B cell (primary cell): ENCODE measurements around the gene CCM2. TPM values are rescaled to one million over a fixed set of nuclear protein-coding genes. Genes with fewer than 3 reads are reported as not detected.

Experiments used
- ATAC-seq: fragments of 200-7000 bp; cut with Tn5 transposase; one replicate; pipeline ENCODE4 v1.10.0; 2021; ENCODE audit warnings: low read depth, mild to moderate bottlenecking, moderate number of reproducible peaks, moderate library complexity
- CTCF ChIA-PET: fragments of 350-600 bp; sonication (Branson Sonifier 250); formaldehyde crosslinking; loops from one replicate; lab custom pipeline; 2021; ENCODE audit warnings: antibody characterized with exemption, inconsistent platforms; lab: Charles Lee
- POLR2A ChIA-PET: fragments of 350-600 bp; sonication (Branson Sonifier 250); formaldehyde crosslinking; loops from one replicate; lab custom pipeline; 2021; ENCODE audit warnings: antibody characterized with exemption; lab: Charles Lee
- DNase-seq: peaks from one replicate; pipeline ENCODE4 v3.0.0; 2013
- H2AFZ ChIP-seq: 2 replicates; pipeline ENCODE4 v1.6.1; 2012; ENCODE audit warnings: mild to moderate bottlenecking, low read depth, low read length; ENCODE audit not compliant: insufficient read depth, poor library complexity, severe bottlenecking
- H3K27ac ChIP-seq, 2 donors: 1 replicate in 1 of 2; 2 replicates in 1 of 2; pipeline ENCODE4 v1.5.1; 2012 to 2013; ENCODE audit warnings: low read length in 2 of 2, mild to moderate bottlenecking in 2 of 2, moderate library complexity in 1 of 2
- H3K27me3 ChIP-seq, 4 experiments: fragments of 200-600 bp in 1 of 4; sonication (generic) in 1 of 4; replicated peaks in 1 of 4; 1 replicate in 2 of 4; 2 replicates in 2 of 4; pipeline versions ENCODE4 v1.6.1 to v1.7.0; 2013 to 2016; ENCODE audit warnings: low read length in 3 of 4, mild to moderate bottlenecking in 2 of 4, mixed read lengths in 1 of 4, moderate library complexity in 1 of 4; ENCODE audit not compliant: insufficient read depth in 4 of 4, control insufficient read depth in 3 of 4; ENCODE audit errors: control extremely low read depth in 1 of 4
- H3K36me3 ChIP-seq, 2 experiments: replicated peaks in 1 of 2; 1 replicate in 1 of 2; 2 replicates in 1 of 2; pipeline versions ENCODE4 v1.6.1 to v1.7.1; 2013; ENCODE audit warnings: low read length in 1 of 2; ENCODE audit not compliant: insufficient read depth in 2 of 2, control insufficient read depth in 1 of 2; ENCODE audit errors: control extremely low read depth in 1 of 2, extremely low read depth in 1 of 2
- H3K4me1 ChIP-seq, 2 donors: fragments of 200-600 bp in 1 of 2; sonication (generic) in 1 of 2; 1 replicate in 1 of 2; 2 replicates in 1 of 2; pipeline versions ENCODE4 v1.5.1 to v1.6.1; 2013 to 2017; ENCODE audit warnings: low read length in 2 of 2; ENCODE audit not compliant: control insufficient read depth in 2 of 2, insufficient read depth in 2 of 2
- H3K4me2 ChIP-seq: replicated peaks from 2 replicates; pipeline ENCODE3; 2012; ENCODE audit warnings: mild to moderate bottlenecking, low read depth, low read length; ENCODE audit not compliant: poor library complexity, severe bottlenecking
- H3K4me3 ChIP-seq, 5 experiments: fragments of 200-600 bp in 1 of 5; sonication (generic) in 1 of 5; 1 replicate in 3 of 5; 2 replicates in 2 of 5; pipeline versions ENCODE4 v1.5.1 to v1.7.0; 2011 to 2016; ENCODE audit warnings: low read length in 4 of 5, mild to moderate bottlenecking in 4 of 5, low read depth in 2 of 5, control low read depth in 1 of 5, moderate library complexity in 1 of 5; ENCODE audit not compliant: insufficient read depth in 1 of 5; ENCODE audit errors: control extremely low read depth in 1 of 5, extremely low read depth in 1 of 5
- H3K79me2 ChIP-seq: fragments of 200-600 bp; sonication (generic); one replicate; pipeline ENCODE4 v1.6.0; 2016; ENCODE audit warnings: low read length; ENCODE audit not compliant: control insufficient read depth, insufficient read depth
- H3K9ac ChIP-seq: fragments of 200-600 bp; sonication (generic); 2 replicates; pipeline ENCODE4 v1.6.1; 2017; ENCODE audit warnings: mild to moderate bottlenecking, low read length, moderate library complexity
- H3K9me3 ChIP-seq, 3 donors: one replicate each; pipeline versions ENCODE4 v1.6.1 to v1.7.1; 2013; ENCODE audit warnings: low read length in 2 of 3; ENCODE audit not compliant: control insufficient read depth in 2 of 3, insufficient read depth in 1 of 3; ENCODE audit errors: control extremely low read depth in 1 of 3
- H4K20me1 ChIP-seq: 2 replicates; pipeline ENCODE4 v1.6.0; 2012; ENCODE audit warnings: mild to moderate bottlenecking, low read length; ENCODE audit not compliant: insufficient read depth, control insufficient read depth, poor library complexity, severe bottlenecking
- H3K27ac Mint-ChIP-seq: one replicate; pipeline ENCODE4 v1.8.0; 2021; ENCODE audit warnings: mixed read lengths
- H3K27me3 Mint-ChIP-seq: one replicate; pipeline ENCODE4 v1.8.0; 2021; ENCODE audit warnings: mixed read lengths
- H3K4me1 Mint-ChIP-seq: one replicate; pipeline ENCODE4 v1.8.0; 2021; ENCODE audit warnings: mixed read lengths
- H3K4me3 Mint-ChIP-seq: one replicate; pipeline ENCODE4 v1.8.0; 2021; ENCODE audit warnings: mixed read lengths
- H3K9me3 Mint-ChIP-seq: one replicate; pipeline ENCODE4 v1.8.0; 2022; ENCODE audit warnings: mixed read lengths; ENCODE audit not compliant: insufficient read depth
- EZH2 ChIP-seq: IDR thresholded peaks from 2 replicates; pipeline ENCODE4 v1.6.1; 2012; ENCODE audit warnings: borderline replicate concordance, low read depth, mild to moderate bottlenecking, moderate library complexity, low read length; ENCODE audit not compliant: insufficient read depth, poor library complexity, severe bottlenecking
- WGBS: methylation state at CpG from one replicate; pipeline ENCODE4 v1.1.5; 2013; ENCODE audit warnings: missing lambda C conversion rate; ENCODE audit not compliant: insufficient coverage; 5-methylcytosine and 5-hydroxymethylcytosine counted together
- intact Hi-C: fragments of 100-400 bp; cut with micrococcal nuclease; formaldehyde crosslinking; loops from one replicate; pipeline ENCODE4 v1.10.0; 2022
- polyA plus RNA-seq: library from polyadenylated mRNA; depleted of rRNA; stranded (reverse); fragments of >200 nt; gene quantifications from 2 replicates; pipeline ENCODE4 v1.2.3, GENCODE V29; 2012
- total RNA-seq, 2 donors: library from RNA; stranded (reverse); fragments of 120-200 nt in 1 of 2; gene quantifications; 1 replicate in 1 of 2; 2 replicates in 1 of 2; pipeline versions ENCODE4 v1.2.3 to v1.2.4, GENCODE V29; 2013 to 2022
- TF ChIP-seq, protein P1 (sequence below): fragments of 200-600 bp; IDR thresholded peaks from one replicate; pipeline ENCODE4 v1.8.0; 2022; ENCODE audit warnings: antibody characterized with exemption, mild to moderate bottlenecking

The CCM2 gene
- total and polyA plus RNA-seq, 2 donors (not counting 1 experiment from before 2014, with no cell fraction given) = 150 to 201 TPM

DNA sequence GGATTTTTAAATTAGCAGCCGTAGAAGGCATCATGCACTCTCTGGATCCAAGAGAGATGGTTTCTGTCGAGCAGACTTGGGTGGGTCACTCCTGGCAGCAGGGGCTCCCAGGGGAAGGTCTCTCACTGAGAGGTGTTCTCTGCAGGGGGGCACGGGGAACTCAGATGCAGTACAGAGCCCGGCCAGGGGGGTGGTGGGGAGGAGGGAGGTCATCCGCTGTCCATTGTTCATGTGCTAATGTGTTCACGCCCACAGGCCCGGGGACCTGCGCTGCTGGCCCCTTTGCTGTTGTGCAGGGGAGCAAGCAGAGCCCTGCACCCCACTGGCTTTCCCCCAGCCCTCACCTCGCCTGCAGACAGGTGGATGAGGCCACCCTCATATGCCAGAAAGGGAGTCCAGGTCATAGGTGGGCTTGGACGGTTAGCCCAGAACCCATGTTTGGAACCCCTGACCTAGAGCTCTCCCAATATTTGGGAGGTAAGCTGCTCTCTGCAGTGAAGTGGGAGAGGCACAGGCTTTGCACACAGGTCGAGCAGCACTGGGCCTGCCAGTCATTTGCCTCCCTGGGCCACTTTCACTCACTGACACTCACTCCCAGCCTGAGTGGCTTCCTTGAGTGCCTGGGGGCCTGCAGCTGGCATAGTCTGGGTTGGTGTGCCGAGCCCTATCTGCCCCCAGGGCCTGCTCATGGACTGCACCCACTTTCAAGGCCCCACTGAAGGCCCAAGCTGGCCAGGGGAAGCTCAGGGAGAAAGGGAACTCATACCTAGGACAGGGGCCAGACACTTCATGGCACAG lies 124.1 kb downstream of the CCM2 start:
- Histone ChIP-seq H3K4me1 (peaks cover 0 to 15% of the 10 kb centered on the region in 2 donors), H3K27ac (no peak overlapping the region), H3K27me3 (no peaks in the 10 kb centered on the region), H3K4me3 (no peak overlapping the region), H2AFZ (no peak overlapping the region), H3K9ac (no peak overlapping the region), H4K20me1 (no peaks in the 10 kb centered on the region), H3K4me2 (no peak overlapping the region), H3K79me2 (no peaks in the 10 kb centered on the region), H3K36me3 (no peaks in the 10 kb centered on the region), H3K9me3 (no peaks in the 10 kb centered on the region)
- intact Hi-C loops = no loop called here
- CTCF ChIA-PET = interaction anchor here (0.6 to 3.7 kb wide), 6 partner anchors 12 to 734 kb away, joined by 3 to 11 read pairs (median 4); no protein-coding TSS in a partner anchor
- DNase-seq = no peak
- Mint-ChIP-seq H3K27ac (no peak overlapping the region), H3K4me1 (peaks cover 7% of the 10 kb centered on the region), H3K27me3 (no peaks in the 10 kb centered on the region), H3K9me3 (no peaks in the 10 kb centered on the region), H3K4me3 (no peak overlapping the region)
- no peak for ATAC-seq
- POLR2A ChIA-PET = no interaction called here
- no peak for TF ChIP-seq EZH2
- TF ChIP-seq, protein P1, sequence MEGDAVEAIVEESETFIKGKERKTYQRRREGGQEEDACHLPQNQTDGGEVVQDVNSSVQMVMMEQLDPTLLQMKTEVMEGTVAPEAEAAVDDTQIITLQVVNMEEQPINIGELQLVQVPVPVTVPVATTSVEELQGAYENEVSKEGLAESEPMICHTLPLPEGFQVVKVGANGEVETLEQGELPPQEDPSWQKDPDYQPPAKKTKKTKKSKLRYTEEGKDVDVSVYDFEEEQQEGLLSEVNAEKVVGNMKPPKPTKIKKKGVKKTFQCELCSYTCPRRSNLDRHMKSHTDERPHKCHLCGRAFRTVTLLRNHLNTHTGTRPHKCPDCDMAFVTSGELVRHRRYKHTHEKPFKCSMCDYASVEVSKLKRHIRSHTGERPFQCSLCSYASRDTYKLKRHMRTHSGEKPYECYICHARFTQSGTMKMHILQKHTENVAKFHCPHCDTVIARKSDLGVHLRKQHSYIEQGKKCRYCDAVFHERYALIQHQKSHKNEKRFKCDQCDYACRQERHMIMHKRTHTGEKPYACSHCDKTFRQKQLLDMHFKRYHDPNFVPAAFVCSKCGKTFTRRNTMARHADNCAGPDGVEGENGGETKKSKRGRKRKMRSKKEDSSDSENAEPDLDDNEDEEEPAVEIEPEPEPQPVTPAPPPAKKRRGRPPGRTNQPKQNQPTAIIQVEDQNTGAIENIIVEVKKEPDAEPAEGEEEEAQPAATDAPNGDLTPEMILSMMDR = no peak
- WGBS = 96% methylated on average over 8 of the region's 12 CpGs

DNA sequence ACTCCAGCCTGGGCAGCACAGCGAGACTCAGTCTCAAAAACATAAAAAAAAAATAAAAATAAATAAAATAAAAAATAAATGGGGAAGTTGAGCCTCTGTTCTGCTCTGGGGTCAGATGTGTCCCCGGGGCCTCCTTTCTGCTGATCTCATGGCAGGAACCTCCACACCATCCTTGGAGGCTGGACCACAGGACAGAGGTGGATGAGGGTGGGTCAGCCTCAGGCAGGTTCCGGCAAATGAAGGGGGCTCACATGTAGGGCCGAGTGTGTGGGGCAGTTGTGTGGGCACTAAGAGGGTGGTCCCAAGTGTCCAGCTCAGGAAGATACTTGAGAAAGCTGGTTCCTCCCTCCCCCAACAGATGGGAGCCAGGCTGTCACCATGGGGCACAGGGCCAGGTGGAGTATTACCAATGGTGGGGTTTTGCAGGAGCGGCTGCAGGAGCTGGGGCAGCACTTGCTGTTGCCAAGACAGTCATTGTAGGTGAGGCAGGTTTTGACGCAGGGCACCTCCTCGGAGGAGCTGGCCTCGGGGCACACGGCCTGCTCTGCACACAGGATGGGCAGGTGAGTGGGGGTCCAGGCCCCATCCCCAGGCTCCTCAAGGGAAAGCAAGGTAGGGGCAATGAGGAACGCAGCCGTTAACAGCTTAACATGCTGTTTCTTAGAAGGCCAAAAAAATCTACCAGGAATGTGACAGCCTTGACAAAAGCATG lies 125.3 kb downstream of the CCM2 start:
- TF ChIP-seq EZH2 = no peak
- TF ChIP-seq, protein P1 = no peak
- Mint-ChIP-seq H3K27me3 (no peaks in the 10 kb centered on the region), H3K4me1 (peaks cover 7% of the 10 kb centered on the region), H3K9me3 (no peaks in the 10 kb centered on the region), H3K4me3 (no peak overlapping the region), H3K27ac (no peak overlapping the region)
- POLR2A ChIA-PET = no interaction called here
- ATAC-seq (no peak), DNase-seq (no peak)
- Histone ChIP-seq H4K20me1 (no peaks in the 10 kb centered on the region), H3K4me3 (no peak overlapping the region), H3K27me3 (no peaks in the 10 kb centered on the region), H3K9ac (no peak overlapping the region), H3K4me1 (peaks cover 0 to 10% of the 10 kb centered on the region in 2 donors), H2AFZ (no peak overlapping the region), H3K4me2 (no peak overlapping the region), H3K9me3 (no peaks in the 10 kb centered on the region), H3K36me3 (no peaks in the 10 kb centered on the region), H3K27ac (no peak overlapping the region), H3K79me2 (no peaks in the 10 kb centered on the region)
- intact Hi-C loops = no loop called here
- CTCF ChIA-PET = interaction anchor here (1.1 to 3.7 kb wide), 3 partner anchors 10 to 268 kb away, joined by 4 to 11 read pairs (median 7); no protein-coding TSS in a partner anchor
- 95% methylated on average over 9 of the region's 11 CpGs for WGBS
